Neural progenitor cell (in vitro differentiated cells): Measurements from ENCODE around the gene PTPN23. TPM values are rescaled to one million over a fixed set of nuclear protein-coding genes. Genes with fewer than 3 reads are reported as not detected.
A peak's percentile ranks its signal among the peaks of the same experiment; 100 is the strongest.

Source experiments
- DNase-seq: peaks from one replicate; pipeline ENCODE4 v3.0.0-alpha.2; 2016; ENCODE audit warnings: low spot score
- H2AFZ ChIP-seq: fragments of 200-600 bp; sonication (generic); replicated peaks from 2 replicates; pipeline ENCODE4 v1.6.1; 2016; ENCODE audit warnings: antibody characterized with exemption
- H3F3A ChIP-seq: fragments of 200-600 bp; sonication (generic); 2 replicates; pipeline ENCODE4 v1.6.1; 2016; ENCODE audit warnings: antibody characterized with exemption, low read depth
- H3K27ac ChIP-seq: fragments of 200-600 bp; sonication (generic); 2 replicates; pipeline ENCODE4 v1.5.1; 2016; ENCODE audit warnings: mild to moderate bottlenecking
- H3K27me3 ChIP-seq: fragments of 200-600 bp; sonication (generic); 2 replicates; pipeline ENCODE4 v1.6.1; 2016; ENCODE audit warnings: mild to moderate bottlenecking, moderate library complexity
- H3K36me3 ChIP-seq: fragments of 200-600 bp; sonication (generic); 2 replicates; pipeline ENCODE4 v1.5.1; 2016
- H3K4me1 ChIP-seq: fragments of 200-600 bp; sonication (generic); 2 replicates; pipeline ENCODE4 v1.6.1; 2016; ENCODE audit warnings: mixed run types
- H3K4me2 ChIP-seq: fragments of 200-600 bp; sonication (generic); 2 replicates; pipeline ENCODE4 v1.6.1; 2016
- H3K4me3 ChIP-seq: fragments of 200-600 bp; sonication (generic); 2 replicates; pipeline ENCODE4 v1.5.1; 2016
- H3K79me2 ChIP-seq: fragments of 200-600 bp; sonication (generic); 2 replicates; pipeline ENCODE4 v1.6.1; 2016; ENCODE audit warnings: low read depth
- H3K9ac ChIP-seq: fragments of 200-600 bp; sonication (generic); 2 replicates; pipeline ENCODE4 v1.6.1; 2016
- H3K9me3 ChIP-seq: fragments of 200-600 bp; sonication (generic); 2 replicates; pipeline ENCODE4 v1.5.1; 2016; ENCODE audit warnings: low read depth
- H4K20me1 ChIP-seq: fragments of 200-600 bp; sonication (generic); 2 replicates; pipeline ENCODE4 v1.6.1; 2016; ENCODE audit warnings: low read depth
- H3K27ac Mint-ChIP-seq: 3 replicates; pipeline ENCODE4 v1.8.0; 2021; ENCODE audit warnings: mixed read lengths
- H3K27me3 Mint-ChIP-seq: 2 replicates; pipeline ENCODE4 v1.8.0; 2022; ENCODE audit warnings: low read depth, mild to moderate bottlenecking, inconsistent platforms, moderate library complexity, mixed read lengths; ENCODE audit not compliant: insufficient read depth
- H3K36me3 Mint-ChIP-seq: 3 replicates; pipeline ENCODE4 v1.8.0; 2021; ENCODE audit warnings: mixed read lengths
- H3K4me1 Mint-ChIP-seq: 3 replicates; pipeline ENCODE4 v1.8.0; 2021; ENCODE audit warnings: mixed read lengths
- H3K4me3 Mint-ChIP-seq: 3 replicates; pipeline ENCODE4 v1.8.0; 2021; ENCODE audit warnings: mild to moderate bottlenecking, moderate library complexity, mixed read lengths
- H3K9me3 Mint-ChIP-seq: 3 replicates; pipeline ENCODE4 v1.8.0; 2020; ENCODE audit warnings: mixed read lengths
- CTCF ChIP-seq: fragments of 200-600 bp; sonication (generic); IDR thresholded peaks from 2 replicates; pipeline ENCODE4 v1.5.1; 2017; ENCODE audit warnings: antibody characterized with exemption, mild to moderate bottlenecking
- EZH2 ChIP-seq: fragments of 200-600 bp; sonication (generic); IDR thresholded peaks from 2 replicates; pipeline ENCODE4 v1.6.1; 2017; ENCODE audit warnings: antibody characterized with exemption, mild to moderate bottlenecking, moderate library complexity
- EZH2phosphoT487 ChIP-seq: fragments of 200-600 bp; sonication (generic); IDR thresholded peaks from 2 replicates; pipeline ENCODE4 v1.6.1; 2017; ENCODE audit warnings: antibody characterized with exemption
- total RNA-seq: library from RNA; depleted of rRNA; stranded (reverse); fragments of >200 nt; gene quantifications from 2 replicates; pipeline ENCODE4 v1.2.3, GENCODE V29; 2015; ENCODE audit warnings: low replicate concordance

PTPN23 gene
- total RNA-seq, 1 donor from 2014 or later = 3.4 TPM

DNA sequence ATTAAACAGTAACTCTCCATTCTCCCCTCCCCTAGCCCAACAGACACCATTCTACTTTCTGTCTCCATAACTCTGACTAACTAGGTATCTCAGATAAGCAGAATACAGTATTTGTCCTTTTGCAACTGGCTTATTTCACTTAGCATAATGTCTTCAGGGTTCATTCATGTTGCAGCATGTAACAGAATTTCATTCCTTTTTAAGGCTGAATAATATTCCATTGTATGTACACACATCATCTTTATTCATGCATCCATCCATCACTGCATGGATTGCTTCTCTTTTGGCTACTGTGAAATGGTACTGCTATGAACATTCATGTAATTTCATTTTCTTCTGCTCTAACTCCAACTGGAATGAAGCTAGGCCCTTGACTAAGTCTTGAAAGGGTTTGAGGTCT lies 2.0 kb upstream of the PTPN23 start:
- peak overlapping the region; percentile 74 for H3K27ac Mint-ChIP-seq
- Histone ChIP-seq H3K9me3 (no peaks in the 10 kb centered on the region), H3K9ac (no peak overlapping the region), H3K4me2 (no peak overlapping the region), H3K4me1 (peaks cover 5% of the 10 kb centered on the region), H3K27ac (no peak overlapping the region), H3K79me2 (peaks cover 36% of the 10 kb centered on the region), H3K27me3 (no peaks in the 10 kb centered on the region), H3K36me3 (no peaks in the 10 kb centered on the region), H2AFZ (no peak overlapping the region), H4K20me1 (peaks cover 26% of the 10 kb centered on the region), H3F3A (peaks cover 17% of the 10 kb centered on the region), H3K4me3 (no peak overlapping the region)
- H3K36me3 Mint-ChIP-seq = no peaks in the 10 kb centered on the region
- DNase-seq = no peak
- TF ChIP-seq CTCF (no peak), EZH2 (no peak), EZH2phosphoT487 (no peak)
- no peak overlapping the region for H3K4me3 Mint-ChIP-seq
- H3K9me3 Mint-ChIP-seq = no peaks in the 10 kb centered on the region
- H3K4me1 Mint-ChIP-seq = peaks cover 21% of the 10 kb centered on the region
- H3K27me3 Mint-ChIP-seq = peaks cover 4% of the 10 kb centered on the region

DNA sequence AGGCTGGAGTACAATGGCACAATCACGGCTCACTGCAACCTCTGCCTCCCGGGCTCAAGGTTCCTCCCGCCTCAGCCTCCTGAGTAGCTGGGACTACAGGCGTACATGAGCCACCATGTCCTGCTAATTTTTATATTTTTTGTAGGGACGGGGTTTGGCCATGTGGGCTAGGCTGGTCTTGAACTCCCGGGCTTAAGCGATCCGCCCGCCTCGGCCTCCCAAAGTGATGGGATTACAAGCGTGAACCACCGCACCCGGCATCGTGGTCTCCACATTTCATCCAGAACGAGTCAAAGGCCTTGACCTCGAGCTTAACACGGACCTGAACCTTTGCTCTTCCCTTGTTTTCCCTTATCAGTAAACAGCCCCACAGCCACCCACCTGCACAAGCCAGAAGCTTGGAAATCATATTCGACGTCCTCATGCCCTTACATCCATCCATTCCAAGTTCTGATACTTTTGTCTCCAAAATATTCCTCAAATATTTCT lies 1.4 kb upstream of the PTPN23 start:
- no peaks in the 10 kb centered on the region for H3K9me3 Mint-ChIP-seq
- Histone ChIP-seq H3F3A (peaks cover 17% of the 10 kb centered on the region), H4K20me1 (peaks cover 28% of the 10 kb centered on the region), H3K4me2 (peak overlapping the region; percentile 87), H3K79me2 (peaks cover 36% of the 10 kb centered on the region), H3K4me3 (peak overlapping the region; percentile 89), H3K27me3 (no peaks in the 10 kb centered on the region), H3K27ac (no peak overlapping the region), H3K9ac (no peak overlapping the region), H3K4me1 (peaks cover 5% of the 10 kb centered on the region), H2AFZ (no peak overlapping the region), H3K36me3 (no peaks in the 10 kb centered on the region), H3K9me3 (no peaks in the 10 kb centered on the region)
- H3K27ac Mint-ChIP-seq = no peak overlapping the region
- TF ChIP-seq EZH2phosphoT487 (no peak), EZH2 (no peak), CTCF (no peak)
- peaks cover 21% of the 10 kb centered on the region for H3K4me1 Mint-ChIP-seq
- H3K4me3 Mint-ChIP-seq = peak overlapping the region; percentile 100
- H3K27me3 Mint-ChIP-seq = peaks cover 4% of the 10 kb centered on the region
- DNase-seq = no peak
- H3K36me3 Mint-ChIP-seq = no peaks in the 10 kb centered on the region

DNA sequence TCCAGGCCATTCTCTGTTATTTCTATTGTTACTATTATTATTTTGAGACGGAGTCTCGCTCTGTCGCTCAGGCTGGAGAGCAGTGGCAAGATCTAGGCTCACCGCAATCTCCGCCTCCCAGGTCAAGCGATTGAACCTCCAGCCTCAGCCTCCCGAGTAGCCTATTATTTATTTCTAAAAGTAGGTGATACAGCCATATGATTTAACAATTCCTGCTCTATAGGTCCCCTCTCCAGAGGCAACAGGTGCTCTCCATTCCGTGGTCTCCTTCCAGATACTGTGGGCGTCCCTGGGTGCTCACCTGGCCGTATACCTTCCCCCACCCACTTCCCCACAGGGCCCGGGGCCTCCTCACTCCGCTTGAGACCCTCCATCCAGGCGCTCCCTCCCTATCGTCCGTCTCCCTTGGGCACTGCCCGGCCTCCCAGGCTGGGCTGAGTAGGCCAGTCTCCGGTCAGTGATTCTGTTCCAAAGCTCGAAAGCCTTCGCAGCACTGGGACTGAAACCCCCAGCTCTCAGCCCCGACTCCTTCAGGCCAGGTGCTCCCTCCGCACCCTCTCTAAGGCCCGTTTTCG lies 708 bp upstream of the PTPN23 start:
- Mint-ChIP-seq H3K27me3 (peaks cover 4% of the 10 kb centered on the region), H3K4me3 (peak overlapping the region; percentile 100), H3K27ac (peak overlapping the region; percentile 100), H3K9me3 (no peaks in the 10 kb centered on the region), H3K4me1 (peaks cover 21% of the 10 kb centered on the region), H3K36me3 (no peaks in the 10 kb centered on the region)
- peaks cover 40% of the 10 kb centered on the region for H3K79me2 ChIP-seq
- peak overlapping the region; percentile 74 for H2AFZ ChIP-seq
- H4K20me1 ChIP-seq = peaks cover 28% of the 10 kb centered on the region
- H3K27me3 ChIP-seq = no peaks in the 10 kb centered on the region
- peak overlapping the region; percentile 89 for H3K4me3 ChIP-seq
- no peak for DNase-seq
- H3K4me2 ChIP-seq = peak overlapping the region; percentile 87
- peaks cover 5% of the 10 kb centered on the region for H3K4me1 ChIP-seq
- H3F3A ChIP-seq = peaks cover 17% of the 10 kb centered on the region
- H3K36me3 ChIP-seq = no peaks in the 10 kb centered on the region
- H3K9ac ChIP-seq = peak overlapping the region; percentile 68
- H3K9me3 ChIP-seq = no peaks in the 10 kb centered on the region
- H3K27ac ChIP-seq = no peak overlapping the region
- TF ChIP-seq CTCF (peak; percentile 5), EZH2phosphoT487 (no peak)
